Measurements from ENCODE around the gene PRDM16.

PRDM16 gene

GRCh38 chr1:3397311-3397710, 328.3 kb downstream of the PRDM16 start:
- DNase-seq (ENCODE audit: low spot score): no peak

DNA sequence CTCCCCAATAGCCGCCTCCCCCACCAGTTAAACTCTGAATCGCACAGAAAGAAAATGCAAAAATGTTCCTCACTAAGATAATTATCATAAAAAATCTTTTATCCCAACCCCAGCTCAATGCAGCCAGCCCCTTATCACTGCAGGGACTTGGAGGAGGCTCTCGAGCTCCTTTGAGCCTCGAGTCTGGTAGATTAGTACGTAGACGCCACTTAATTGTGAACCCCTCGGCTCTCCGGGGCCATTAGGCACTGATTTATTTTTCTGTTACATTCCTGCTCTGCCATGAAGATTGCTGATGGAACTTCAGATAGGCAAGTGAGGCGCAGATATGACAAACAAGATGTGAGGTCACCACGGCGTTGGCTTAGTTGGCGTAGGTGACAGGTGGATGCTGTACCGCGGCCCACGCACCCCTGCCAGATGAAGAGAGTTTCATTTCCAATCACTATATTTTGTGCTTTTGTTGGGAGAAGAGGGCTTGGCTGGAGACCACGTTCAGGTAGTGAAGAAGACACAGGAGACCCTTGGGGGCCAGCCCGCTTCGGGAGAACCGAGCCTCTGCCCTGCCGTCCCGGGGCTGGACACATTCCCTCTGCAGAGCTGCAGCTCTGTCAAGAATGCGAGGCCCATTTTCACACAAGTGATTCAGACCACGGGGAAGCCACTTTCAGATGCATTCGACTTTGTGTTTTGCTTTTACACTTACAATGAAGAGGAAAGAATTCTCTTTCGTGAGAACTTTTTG, 329.6 kb downstream of the PRDM16 start:
- DNase-seq (ENCODE audit: low spot score): no peak

- no peak for DNase-seq (ENCODE audit: low spot score)
These were observed 330.7 kb downstream of the PRDM16 start for GRCh38 chr1:3399732-3400131.

DNA sequence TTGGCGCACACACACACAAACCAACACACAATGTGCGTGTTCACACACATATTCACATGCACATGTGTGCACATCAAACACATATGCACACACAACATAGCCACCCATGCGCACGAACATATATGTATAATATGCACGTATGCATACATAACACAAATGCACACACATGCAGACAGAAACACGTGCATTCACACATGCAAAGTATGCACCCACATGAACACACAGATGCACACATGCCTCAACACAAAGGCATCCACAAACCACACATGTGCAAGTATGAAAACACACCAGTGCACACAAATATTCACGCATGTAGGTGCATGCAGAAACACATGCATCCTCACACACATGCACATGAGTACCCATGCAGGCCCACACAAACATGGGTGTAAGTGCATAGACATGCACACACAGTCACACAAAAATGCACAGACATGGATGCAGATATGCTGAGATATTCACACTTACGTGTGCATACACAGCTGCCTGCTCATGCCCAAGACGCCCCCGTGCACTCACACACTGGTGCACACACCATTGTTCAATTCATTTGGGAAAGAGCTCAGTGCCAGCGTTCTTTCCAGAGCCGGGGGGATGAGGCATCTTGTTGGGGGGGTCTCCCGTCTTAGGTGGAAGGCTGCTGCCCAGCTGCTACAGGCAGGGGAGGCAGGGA, 332.7 kb downstream of the PRDM16 start:
- DNase-seq (ENCODE audit: low spot score): no peak

DNA sequence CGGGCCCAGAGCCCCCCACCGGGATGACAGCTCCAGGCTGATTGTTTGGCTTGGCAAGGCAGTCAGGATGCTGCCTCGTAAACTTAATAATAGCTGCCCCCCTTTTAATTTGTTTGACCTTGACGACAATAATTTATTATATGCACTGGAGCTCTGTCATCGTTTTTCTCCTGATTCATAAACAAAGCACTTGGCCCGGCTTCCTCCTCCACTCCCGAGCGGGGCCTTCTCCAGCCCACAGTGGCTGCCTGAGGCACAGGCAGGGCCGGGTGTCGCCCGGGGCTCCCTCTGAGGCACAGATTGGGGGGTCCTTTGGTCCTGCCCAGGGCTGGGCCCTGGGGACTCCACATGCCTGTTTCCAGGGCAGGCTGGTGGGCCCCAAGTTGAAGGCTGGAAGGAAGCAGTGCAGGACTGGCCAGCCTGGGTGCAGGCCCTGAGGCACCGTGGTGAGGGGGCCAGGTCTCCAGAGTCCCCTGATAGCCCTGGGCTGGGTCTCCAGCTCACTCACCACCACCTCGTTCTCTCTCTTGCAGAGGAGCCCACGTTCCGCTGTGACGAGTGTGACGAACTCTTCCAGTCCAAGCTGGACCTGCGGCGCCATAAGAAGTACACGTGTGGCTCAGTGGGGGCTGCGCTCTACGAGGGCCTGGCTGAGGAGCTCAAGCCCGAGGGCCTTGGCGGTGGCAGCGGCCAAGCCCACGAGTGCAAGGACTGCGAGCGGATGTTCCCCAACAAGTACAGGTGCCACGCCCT, 333.4 kb downstream of the PRDM16 start:
- DNase-seq (ENCODE audit: low spot score): no peak

DNA sequence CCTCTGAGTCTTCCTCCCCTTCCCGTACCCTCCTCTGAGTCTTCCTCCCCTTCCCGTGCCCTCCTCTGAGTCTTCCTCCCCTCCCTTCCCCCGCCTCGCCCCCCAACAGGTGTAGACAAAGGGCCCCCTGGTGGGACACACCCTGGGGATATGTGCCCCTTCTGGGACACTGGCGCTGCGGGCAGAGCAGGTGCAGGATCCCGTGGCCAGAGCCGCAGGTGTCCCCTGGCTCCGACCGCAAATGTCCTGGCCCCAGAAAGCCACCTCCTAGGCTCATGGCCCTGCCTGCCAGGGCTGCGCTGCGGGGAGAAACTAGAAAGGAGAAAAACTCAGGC, 334.0 kb downstream of the PRDM16 start:
- DNase-seq (ENCODE audit: low spot score): no peak

DNA sequence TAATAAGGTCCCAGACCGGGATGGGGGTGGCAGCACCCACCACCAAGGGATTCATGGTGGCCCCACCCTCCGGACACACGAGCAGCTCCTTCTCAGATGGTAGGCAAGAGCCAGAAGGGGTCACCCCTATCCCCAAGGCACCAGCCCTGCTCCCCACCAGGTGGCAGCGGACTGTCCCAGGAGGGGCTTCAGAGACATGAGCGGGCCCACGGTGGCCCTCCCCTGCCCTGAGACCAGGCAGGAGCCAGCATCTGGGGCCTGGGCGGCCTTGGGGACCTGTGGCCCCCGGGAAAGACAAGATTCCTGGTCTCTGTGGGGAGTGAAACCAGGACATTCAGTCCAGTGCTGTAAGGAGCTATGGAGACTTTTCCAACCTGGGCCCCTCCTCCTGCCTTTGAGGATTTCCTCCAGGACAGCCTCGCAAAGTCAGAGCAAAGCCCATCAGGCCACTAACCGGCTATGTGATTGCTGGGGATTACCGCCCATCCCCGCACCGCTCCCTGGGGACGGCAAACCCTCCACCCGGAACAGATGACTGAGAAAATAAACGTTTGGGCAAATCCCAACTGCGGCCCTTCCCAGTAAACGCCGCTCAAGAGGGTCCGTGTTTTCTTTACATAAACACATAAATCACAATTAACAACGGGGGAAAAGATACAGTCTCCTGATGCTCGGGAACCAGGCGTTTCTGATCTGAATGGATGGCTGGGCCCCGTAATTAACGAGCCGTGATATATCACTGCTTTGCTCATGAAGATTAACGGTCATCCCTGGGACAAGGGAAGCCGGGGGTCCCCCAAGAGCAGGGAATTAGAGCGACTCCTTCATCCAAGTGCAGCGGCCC, 334.6 kb downstream of the PRDM16 start:
- DNase-seq (ENCODE audit: low spot score): peak; percentile 39

DNA sequence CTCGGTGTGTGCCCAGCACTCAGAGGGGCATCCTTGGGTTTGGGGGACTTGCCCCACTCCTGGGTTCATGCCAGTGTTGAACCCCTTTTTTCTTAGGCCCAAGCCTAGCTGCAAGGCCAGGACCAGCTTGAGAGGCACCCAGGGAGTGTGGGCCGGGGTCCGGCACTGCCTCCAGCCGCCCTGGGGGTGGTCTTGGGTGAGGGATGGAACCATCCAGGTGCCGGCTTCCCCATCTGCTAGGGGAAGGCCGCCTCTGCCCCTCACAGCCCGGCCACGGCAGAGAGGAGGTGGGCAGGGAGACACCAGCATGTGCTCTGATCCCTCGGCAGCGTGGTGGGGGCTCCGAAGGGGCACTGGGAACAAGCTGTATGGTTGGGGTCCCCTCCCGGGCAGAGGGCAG, 335.3 kb downstream of the PRDM16 start:
- DNase-seq (ENCODE audit: low spot score): no peak

- DNase-seq (ENCODE audit: low spot score): no peak
These were observed 335.8 kb downstream of the PRDM16 start for GRCh38 chr1:3404801-3405200.

DNA sequence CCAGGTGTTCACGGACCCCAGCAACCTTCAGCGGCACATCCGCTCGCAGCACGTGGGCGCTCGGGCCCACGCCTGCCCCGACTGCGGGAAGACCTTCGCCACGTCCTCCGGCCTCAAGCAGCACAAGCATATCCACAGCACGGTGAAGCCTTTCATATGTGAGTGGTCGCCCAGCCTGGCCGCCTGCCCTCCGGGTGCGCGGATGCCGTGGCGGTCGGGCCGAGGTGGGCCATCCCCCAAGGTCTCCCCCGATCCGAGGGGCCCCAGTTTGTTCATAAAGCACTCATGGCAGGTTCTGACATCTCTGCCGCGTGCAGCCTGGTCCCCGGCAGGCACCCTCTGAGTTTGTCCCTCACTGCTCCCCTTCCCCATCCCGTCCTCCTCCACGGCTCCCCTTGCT, 336.5 kb downstream of the PRDM16 start:
- DNase-seq (ENCODE audit: low spot score): no peak

DNA sequence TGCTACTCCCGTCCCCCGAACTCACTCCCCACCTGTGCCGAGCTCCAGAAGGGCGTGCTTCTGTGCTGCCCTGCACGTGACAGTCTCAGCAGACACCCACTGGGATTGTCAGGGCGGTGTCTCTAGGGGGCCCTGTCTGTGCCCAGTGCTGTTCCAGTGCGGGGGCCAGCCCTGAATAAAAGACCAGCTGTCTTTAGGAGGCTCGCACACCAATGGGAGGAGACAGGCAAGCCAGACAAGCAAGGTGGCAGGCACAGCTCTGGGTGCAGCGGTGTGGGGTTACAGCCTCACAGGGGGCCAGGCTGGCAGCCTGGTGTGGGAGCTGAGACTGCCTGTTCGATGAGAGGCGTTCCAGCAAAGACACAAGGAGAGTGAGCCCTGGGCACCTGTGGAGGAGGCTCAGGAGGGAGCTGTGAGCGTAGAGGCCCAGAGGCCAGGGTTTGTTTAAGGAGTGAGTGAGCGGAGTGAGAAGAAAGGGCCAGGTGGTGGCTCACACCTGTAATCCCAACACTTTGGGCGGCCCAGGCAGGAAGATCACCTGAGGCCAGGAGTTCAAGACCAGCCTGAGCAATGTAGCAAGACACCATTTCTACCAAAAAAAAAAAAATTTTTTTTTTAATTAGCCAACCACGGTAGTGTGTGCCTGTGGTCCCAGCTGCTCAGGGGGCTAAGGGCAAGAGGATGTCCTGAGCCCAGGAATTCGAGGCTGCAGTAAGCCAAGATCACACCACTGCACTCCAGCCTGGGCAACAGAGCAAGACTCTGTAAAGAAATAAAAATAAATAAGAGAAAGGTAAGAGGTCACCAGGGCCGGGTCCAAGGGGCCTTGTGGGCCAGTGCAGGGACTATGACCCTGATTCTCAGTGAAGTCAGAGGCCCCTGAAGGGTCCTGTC, 337.2 kb downstream of the PRDM16 start:
- DNase-seq (ENCODE audit: low spot score): no peak

- no peak for DNase-seq (ENCODE audit: low spot score)
These were observed 338.0 kb downstream of the PRDM16 start for GRCh38 chr1:3407021-3407420.

DNA sequence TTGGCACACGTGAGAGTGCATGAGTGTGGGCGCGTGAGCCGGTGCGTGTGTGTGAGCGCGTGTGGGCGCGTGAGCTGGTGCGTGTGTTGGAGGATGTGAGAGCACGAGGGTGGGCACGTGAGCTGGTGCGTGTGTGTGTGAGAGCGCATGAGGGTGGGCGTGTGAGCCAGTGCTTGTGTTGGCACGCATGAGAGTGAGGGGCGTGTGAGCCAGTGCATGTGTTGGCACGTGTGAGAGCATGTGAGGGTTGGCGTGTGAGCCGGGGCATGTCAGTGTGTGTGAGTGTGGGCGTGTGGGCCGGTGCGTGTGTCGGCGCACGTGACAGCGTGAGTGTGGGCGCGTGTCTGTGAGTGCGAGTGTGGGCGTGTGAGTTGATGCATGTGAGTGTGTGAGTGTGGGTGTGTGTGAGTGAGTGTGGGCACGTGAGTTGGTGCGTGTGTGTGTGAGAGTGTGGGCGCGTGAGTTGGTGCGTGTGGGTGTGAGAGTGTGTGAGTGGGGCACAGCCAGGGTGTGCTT, 339.8 kb downstream of the PRDM16 start:
- DNase-seq (ENCODE audit: low spot score): no peak

DNA sequence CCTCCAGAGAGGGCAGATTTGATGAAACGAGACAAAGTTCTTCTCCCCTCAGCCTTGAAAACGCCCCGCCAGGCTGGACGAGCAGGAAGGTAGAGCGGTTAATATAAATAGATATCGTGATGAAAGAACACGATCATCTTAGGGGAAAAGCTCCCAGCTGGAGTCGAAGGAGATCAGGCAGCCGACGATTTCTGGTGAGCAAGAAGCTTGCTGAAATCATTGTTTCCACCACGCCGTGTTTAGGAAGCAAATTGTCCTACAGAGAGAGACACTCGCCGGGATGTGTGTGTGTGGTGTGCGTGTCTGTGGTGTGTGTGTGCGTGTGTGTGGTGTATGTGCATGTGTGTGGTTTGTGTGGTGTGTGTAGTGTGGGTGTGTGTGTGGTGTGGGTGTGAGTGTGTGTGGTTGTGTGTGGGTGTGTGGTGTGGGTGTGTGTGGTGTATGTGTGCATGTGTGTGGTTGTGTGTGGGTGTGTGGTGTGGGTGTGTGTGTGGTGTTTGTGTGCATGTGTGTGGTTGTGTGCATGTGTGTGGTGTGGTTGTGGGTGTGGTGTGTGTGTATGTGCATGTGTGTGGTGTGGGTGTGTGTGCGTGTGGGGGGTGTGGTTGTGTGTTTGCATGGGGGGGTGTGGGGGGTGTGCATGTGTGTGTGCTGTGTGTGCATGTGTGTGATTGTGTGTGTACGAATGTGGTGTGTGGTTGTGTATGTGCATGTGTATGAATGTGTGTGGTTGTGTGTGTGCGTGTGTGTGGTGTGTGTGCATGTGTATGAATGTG, 340.6 kb downstream of the PRDM16 start:
- DNase-seq (ENCODE audit: low spot score): no peak

DNA sequence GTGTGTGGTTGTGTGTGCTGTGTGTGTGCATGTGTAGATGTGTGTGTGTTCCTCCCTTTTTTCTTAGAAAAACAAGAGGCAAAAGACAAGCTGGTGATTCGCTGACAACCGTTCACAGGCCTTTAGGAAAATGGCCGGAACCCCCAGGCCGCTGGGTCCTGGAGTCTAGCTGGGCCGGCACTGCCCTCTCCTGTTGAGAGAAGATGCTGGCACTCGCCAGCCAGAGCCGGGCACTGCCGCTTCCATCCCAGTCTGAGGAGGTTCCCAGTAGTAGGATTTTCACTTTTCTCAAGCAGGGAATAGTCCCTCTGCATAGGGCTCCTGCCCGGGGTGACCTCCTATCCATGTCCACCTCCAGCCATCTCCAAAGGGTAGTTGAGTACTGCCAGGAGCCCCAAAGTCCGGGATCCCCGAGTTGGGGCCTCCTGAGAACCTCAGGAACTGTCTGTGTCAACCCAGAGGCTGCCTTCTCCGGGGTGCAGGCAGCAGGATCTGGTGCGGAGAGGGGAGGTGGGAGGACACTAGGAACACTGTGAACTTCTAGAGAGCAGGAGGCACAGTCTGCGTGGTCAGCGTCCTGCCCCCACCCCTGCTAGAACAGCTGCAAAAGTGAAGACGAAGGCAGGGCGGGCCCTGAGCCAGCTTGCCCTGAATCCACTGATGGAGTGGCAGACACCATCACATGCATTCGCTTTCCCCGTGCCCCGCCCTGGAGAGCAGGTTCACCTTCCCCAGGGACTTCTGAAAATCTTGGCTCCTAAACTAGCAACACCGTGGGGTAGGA, 341.3 kb downstream of the PRDM16 start:
- no peak for DNase-seq (ENCODE audit: low spot score)

- DNase-seq (ENCODE audit: low spot score): no peak
These were observed 342.8 kb downstream of the PRDM16 start for GRCh38 chr1:3411806-3412205.

DNA sequence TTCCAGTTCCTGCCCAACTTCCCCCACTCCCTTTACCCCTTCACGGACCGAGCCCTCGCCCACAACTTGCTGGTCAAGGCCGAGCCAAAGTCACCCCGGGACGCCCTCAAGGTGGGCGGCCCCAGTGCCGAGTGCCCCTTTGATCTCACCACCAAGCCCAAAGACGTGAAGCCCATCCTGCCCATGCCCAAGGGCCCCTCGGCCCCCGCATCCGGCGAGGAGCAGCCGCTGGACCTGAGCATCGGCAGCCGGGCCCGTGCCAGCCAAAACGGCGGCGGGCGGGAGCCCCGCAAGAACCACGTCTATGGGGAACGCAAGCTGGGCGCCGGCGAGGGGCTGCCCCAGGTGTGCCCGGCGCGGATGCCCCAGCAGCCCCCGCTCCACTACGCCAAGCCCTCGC, 343.4 kb downstream of the PRDM16 start:
- DNase-seq (ENCODE audit: low spot score): no peak

DNA sequence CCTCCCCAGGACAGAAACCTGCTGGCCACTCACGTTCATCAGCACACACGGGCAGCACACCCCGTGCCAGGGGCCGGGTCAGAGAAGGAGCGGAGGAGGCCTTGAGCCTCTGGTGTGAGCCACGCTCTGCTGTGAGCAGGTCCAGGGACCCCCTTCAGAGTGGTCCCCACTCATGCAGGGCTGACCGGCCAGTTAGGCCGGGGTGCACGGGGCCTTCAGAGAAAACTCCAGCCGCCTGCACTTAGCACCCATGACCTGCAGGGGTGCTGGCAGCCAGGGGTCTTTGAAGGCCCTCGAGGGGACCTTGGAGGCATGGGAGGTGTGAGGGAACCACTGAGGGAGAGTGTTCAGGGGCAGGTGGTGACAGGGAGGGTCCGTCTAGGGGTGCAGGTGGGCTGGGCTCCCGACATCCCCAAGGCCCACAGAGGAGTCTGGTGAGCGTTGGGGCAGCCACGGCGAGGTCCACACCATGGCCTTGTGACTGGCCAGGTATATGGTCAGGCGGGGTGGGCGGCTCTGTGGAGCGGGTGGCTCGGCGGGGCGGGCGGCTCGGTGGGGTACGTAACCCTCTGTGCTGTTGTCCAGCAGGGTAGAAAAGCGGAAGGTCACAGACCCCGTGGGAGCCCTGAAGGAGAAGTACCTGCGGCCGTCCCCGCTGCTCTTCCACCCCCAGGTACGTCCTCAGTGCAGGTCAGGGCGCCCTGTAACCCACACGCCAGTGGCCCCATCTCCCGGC, 345.1 kb downstream of the PRDM16 start:
- DNase-seq (ENCODE audit: low spot score): no peak
